Measurements from ENCODE around the gene B3GNT3. TPM values are rescaled to one million over a fixed set of nuclear protein-coding genes. Genes with fewer than 3 reads are reported as not detected.

The B3GNT3 gene
- total RNA-seq, 2 experiments from 2014 or later: 0.35 to 0.81 TPM

- ChIA-PET CTCF (interaction anchor here (1.3 kb wide), 1 partner anchor 9 kb away, joined by 3 read pairs; no protein-coding TSS in a partner anchor), POLR2A (no interaction called here)
- Mint-ChIP-seq H3K27me3 (no peaks in the 10 kb centered on the region), H3K27ac (peak overlapping the region; percentile 47), H3K4me3 (no peak overlapping the region), H3K36me3 (ENCODE audit: low read depth) (peaks cover 83% of the 10 kb centered on the region), H3K4me1 (peaks cover 29% of the 10 kb centered on the region), H3K9me3 (peaks cover 6% of the 10 kb centered on the region)
- no peak for DNase-seq
Measured at GRCh38 chr19:17835182-17836006, 40.5 kb downstream of the B3GNT3 start.

GRCh38 chr19:17836530-17836929 is 41.6 kb downstream of the B3GNT3 start:
- CTCF ChIA-PET: no interaction called here
- Mint-ChIP-seq H3K27ac (peak overlapping the region; percentile 28), H3K36me3 (ENCODE audit: low read depth) (peaks cover 82% of the 10 kb centered on the region)

GRCh38 chr19:17837972-17838371 is 43.0 kb downstream of the B3GNT3 start:
- no peak overlapping the region for H3K27ac Mint-ChIP-seq
- no peaks in the 10 kb centered on the region for H3K27me3 Mint-ChIP-seq
- no peak overlapping the region for H3K4me3 Mint-ChIP-seq
- CTCF ChIA-PET: interaction anchor here (0.6 to 0.9 kb wide), 2 partner anchors 22 to 95 kb away, joined by 3 read pairs; partner anchors contain the start of genes CCDC124 and RPL18A
- peaks cover 34% of the 10 kb centered on the region for H3K4me1 Mint-ChIP-seq
- H3K36me3 Mint-ChIP-seq (ENCODE audit: low read depth): peaks cover 75% of the 10 kb centered on the region
- no peak for DNase-seq
- POLR2A ChIA-PET: no interaction called here
- peaks cover 6% of the 10 kb centered on the region for H3K9me3 Mint-ChIP-seq

More at GRCh38 chr19:17836530-17836929, 41.6 kb downstream of the B3GNT3 start:
- POLR2A ChIA-PET: no interaction called here
- H3K9me3 Mint-ChIP-seq: peaks cover 6% of the 10 kb centered on the region
- H3K4me1 Mint-ChIP-seq: peaks cover 32% of the 10 kb centered on the region
- no peak overlapping the region for H3K4me3 Mint-ChIP-seq
- no peak for DNase-seq
- no peaks in the 10 kb centered on the region for H3K27me3 Mint-ChIP-seq

- POLR2A ChIA-PET: no interaction called here
- H3K27ac Mint-ChIP-seq: peak overlapping the region; percentile 61
Measured at GRCh38 chr19:17840019-17840418, 45.1 kb downstream of the B3GNT3 start.

GRCh38 chr19:17841371-17841809 is 46.5 kb downstream of the B3GNT3 start:
- Mint-ChIP-seq H3K27ac (no peak overlapping the region), H3K4me1 (peaks cover 47% of the 10 kb centered on the region), H3K9me3 (no peaks in the 10 kb centered on the region), H3K36me3 (ENCODE audit: low read depth) (peaks cover 73% of the 10 kb centered on the region), H3K27me3 (no peaks in the 10 kb centered on the region), H3K4me3 (no peak overlapping the region)
- DNase-seq: no peak
- POLR2A ChIA-PET: no interaction called here
- CTCF ChIA-PET: interaction anchor here (0.7 to 1.1 kb wide), 2 partner anchors 8 to 23 kb away, joined by 3 read pairs; no protein-coding TSS in a partner anchor

More at GRCh38 chr19:17840019-17840418, 45.1 kb downstream of the B3GNT3 start:
- no peak overlapping the region for H3K4me3 Mint-ChIP-seq
- peaks cover 5% of the 10 kb centered on the region for H3K9me3 Mint-ChIP-seq
- no peak for DNase-seq
- H3K27me3 Mint-ChIP-seq: no peaks in the 10 kb centered on the region
- CTCF ChIA-PET: interaction anchor here (1.0 to 1.2 kb wide), 2 partner anchors 19 to 93 kb away, joined by 3 to 4 read pairs; partner anchors contain the start of genes CCDC124 and RPL18A
- peaks cover 80% of the 10 kb centered on the region for H3K36me3 Mint-ChIP-seq (ENCODE audit: low read depth)
- H3K4me1 Mint-ChIP-seq: peaks cover 45% of the 10 kb centered on the region

GRCh38 chr19:17841810-17842662 is 47.1 kb downstream of the B3GNT3 start:
- DNase-seq: peak; percentile 59
- ChIA-PET CTCF (interaction anchor here (0.6 to 1.9 kb wide), 3 partner anchors 17 to 117 kb away, joined by 3 to 8 read pairs (median 8); partner anchors contain the start of gene RPL18A), POLR2A (no interaction called here)
- H3K27me3 Mint-ChIP-seq: no peaks in the 10 kb centered on the region
- H3K4me3 Mint-ChIP-seq: no peak overlapping the region
- peaks cover 70% of the 10 kb centered on the region for H3K36me3 Mint-ChIP-seq (ENCODE audit: low read depth)
- no peaks in the 10 kb centered on the region for H3K9me3 Mint-ChIP-seq
- peaks cover 44% of the 10 kb centered on the region for H3K4me1 Mint-ChIP-seq
- no peak overlapping the region for H3K27ac Mint-ChIP-seq

- Mint-ChIP-seq H3K9me3 (no peaks in the 10 kb centered on the region), H3K4me1 (peaks cover 44% of the 10 kb centered on the region), H3K36me3 (ENCODE audit: low read depth) (peaks cover 65% of the 10 kb centered on the region), H3K4me3 (no peak overlapping the region), H3K27ac (no peak overlapping the region), H3K27me3 (no peaks in the 10 kb centered on the region)
- POLR2A ChIA-PET: no interaction called here
- CTCF ChIA-PET: interaction anchor here (0.6 to 1.9 kb wide), 5 partner anchors 8 to 118 kb away, joined by 3 to 8 read pairs (median 3); partner anchors contain the start of gene RPL18A
- DNase-seq: no peak
Measured at GRCh38 chr19:17842663-17843291, 47.8 kb downstream of the B3GNT3 start.

GRCh38 chr19:17843292-17843827 is 48.4 kb downstream of the B3GNT3 start:
- Mint-ChIP-seq H3K9me3 (no peaks in the 10 kb centered on the region), H3K36me3 (ENCODE audit: low read depth) (peaks cover 59% of the 10 kb centered on the region), H3K27me3 (no peaks in the 10 kb centered on the region), H3K27ac (peak overlapping the region; percentile 54), H3K4me1 (peaks cover 49% of the 10 kb centered on the region), H3K4me3 (no peak overlapping the region)
- DNase-seq: no peak
- ChIA-PET POLR2A (no interaction called here), CTCF (interaction anchor here (0.8 to 1.9 kb wide), 6 partner anchors 9 to 118 kb away, joined by 3 to 8 read pairs (median 3); partner anchors contain the start of gene RPL18A)

- DNase-seq: no peak
- Mint-ChIP-seq H3K27me3 (no peaks in the 10 kb centered on the region), H3K27ac (peak overlapping the region; percentile 60), H3K4me1 (peaks cover 55% of the 10 kb centered on the region), H3K4me3 (peak overlapping the region; percentile 11), H3K9me3 (no peaks in the 10 kb centered on the region), H3K36me3 (ENCODE audit: low read depth) (peaks cover 55% of the 10 kb centered on the region)
- ChIA-PET CTCF (interaction anchor here (0.8 to 1.9 kb wide), 5 partner anchors 10 to 26 kb away, joined by 3 to 8 read pairs (median 3); partner anchors contain the start of gene RPL18A), POLR2A (no interaction called here)
Measured at GRCh38 chr19:17843908-17844490, 49.1 kb downstream of the B3GNT3 start.

- no peaks in the 10 kb centered on the region for H3K27me3 Mint-ChIP-seq
- peak overlapping the region; percentile 92 for H3K4me3 Mint-ChIP-seq
- ChIA-PET POLR2A (interaction anchor here (0.6 kb wide), 1 partner anchor 48 kb away, joined by 4 read pairs; no protein-coding TSS in a partner anchor), CTCF (interaction anchor here (1.3 to 2.1 kb wide), 6 partner anchors 9 to 143 kb away, joined by 3 to 13 read pairs (median 4); partner anchors contain the start of genes CCDC124 and RPL18A)
- peaks cover 66% of the 10 kb centered on the region for H3K4me1 Mint-ChIP-seq
- peak overlapping the region; percentile 97 for H3K27ac Mint-ChIP-seq
- H3K36me3 Mint-ChIP-seq (ENCODE audit: low read depth): peaks cover 41% of the 10 kb centered on the region
- peak; percentile 56 for DNase-seq
- H3K9me3 Mint-ChIP-seq: no peaks in the 10 kb centered on the region
Measured at GRCh38 chr19:17846146-17846545, 51.2 kb downstream of the B3GNT3 start.

- POLR2A ChIA-PET: interaction anchor here (0.6 to 0.7 kb wide), 4 partner anchors 12 to 377 kb away, joined by 3 read pairs; partner anchors contain the start of gene RPL18A
Measured at GRCh38 chr19:17847538-17848366, 52.8 kb downstream of the B3GNT3 start, which contains the start of gene JAK3. TSS of gene JAK3 (minus strand) at chr19:17847982. CDS start at chr19:17844417, 3,565 bp downstream.

More at GRCh38 chr19:17847538-17848366, 52.8 kb downstream of the B3GNT3 start, which contains the start of gene JAK3:
- Mint-ChIP-seq H3K36me3 (ENCODE audit: low read depth) (peaks cover 40% of the 10 kb centered on the region), H3K9me3 (peaks cover 3% of the 10 kb centered on the region), H3K27me3 (no peaks in the 10 kb centered on the region), H3K4me3 (peak within 1 kb of the TSS; percentile 92), H3K4me1 (peaks cover 69% of the 10 kb centered on the region), H3K27ac (peak within 1 kb of the TSS; percentile 97)
- CTCF ChIA-PET: interaction anchor here (1.0 to 20.4 kb wide), 4 partner anchors 12 to 86 kb away, joined by 3 to 326 read pairs (median 8); partner anchors contain the start of genes CCDC124 and RPL18A
- DNase-seq: peak; percentile 89

All from activated CD4-positive, alpha-beta T cell treated with anti-CD3 and anti-CD28 coated beads, Interleukin-2, amount 10 ng/mL, durations not matched to agents 7 days and 5 days (primary cell).